Measurements from ENCODE around the gene DUSP2.

The DUSP2 gene, protein sequence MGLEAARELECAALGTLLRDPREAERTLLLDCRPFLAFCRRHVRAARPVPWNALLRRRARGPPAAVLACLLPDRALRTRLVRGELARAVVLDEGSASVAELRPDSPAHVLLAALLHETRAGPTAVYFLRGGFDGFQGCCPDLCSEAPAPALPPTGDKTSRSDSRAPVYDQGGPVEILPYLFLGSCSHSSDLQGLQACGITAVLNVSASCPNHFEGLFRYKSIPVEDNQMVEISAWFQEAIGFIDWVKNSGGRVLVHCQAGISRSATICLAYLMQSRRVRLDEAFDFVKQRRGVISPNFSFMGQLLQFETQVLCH

GRCh38 chr2:96145036-96145847, at the start of gene DUSP2:
Gene DUSP2, minus strand, starts transcription at chr2:96145440. Its CDS starts 86 bp downstream, at chr2:96145354.
- Histone ChIP-seq H3K9ac (ENCODE audit: low read depth, low read length) (peak within 1 kb of the TSS; percentile 75), H3K27ac (ENCODE audit: low read depth, low read length) (no peak within 1 kb of the TSS), H3K9me3 (ENCODE audit: control insufficient read depth, insufficient read depth, low read length) (no peaks in the 10 kb centered on the region), H3K4me3 (ENCODE audit: low read depth, low read length) (peak within 1 kb of the TSS; percentile 62), H3K27me3 (ENCODE audit: control insufficient read depth, insufficient read depth, low read length) (peaks cover 37% of the 10 kb centered on the region), H3K4me1 (ENCODE audit: control insufficient read depth, insufficient read depth, low read length) (peaks cover 31% of the 10 kb centered on the region), H3K36me3 (ENCODE audit: control insufficient read depth, insufficient read depth, low read length) (0 out of 2 replicates have a peak, but pooled peaks cover 3% of the 10 kb centered on the region)

DNA sequence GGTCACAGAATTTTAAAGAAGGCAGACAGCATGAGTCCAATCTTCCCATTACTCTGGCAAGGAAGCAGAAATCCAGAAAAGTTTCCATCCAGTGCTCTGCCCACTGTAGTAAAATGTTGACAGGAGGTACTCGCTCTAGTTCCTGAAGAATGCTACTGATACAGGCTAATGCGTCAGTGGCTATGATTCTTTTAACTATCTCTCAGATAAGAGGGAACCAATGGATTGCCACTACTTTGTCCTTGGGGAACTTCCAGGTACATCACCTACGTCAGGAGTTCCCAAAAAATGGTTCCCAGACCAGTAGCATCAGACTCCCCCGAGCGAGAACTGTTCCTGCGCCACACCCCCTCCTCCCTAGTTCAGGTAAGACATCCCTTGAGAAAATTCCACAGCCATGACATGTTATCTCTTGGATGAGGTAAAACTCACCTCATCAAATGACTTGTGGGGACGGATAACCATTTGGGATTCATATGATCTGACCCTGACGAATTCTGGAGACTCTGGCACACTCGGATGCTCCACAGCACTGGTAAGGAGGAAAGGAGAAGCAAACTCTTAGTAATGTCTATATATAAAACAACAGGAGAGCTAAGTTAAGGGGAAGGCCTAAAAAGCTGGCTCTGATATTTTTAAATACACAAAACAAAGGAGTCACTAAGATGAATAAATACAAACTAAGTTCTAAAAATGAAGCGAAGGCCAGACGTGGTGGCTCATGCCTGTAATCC, 46.9 kb upstream of the DUSP2 start:
- no peaks in the 10 kb centered on the region for H3K4me1 ChIP-seq (ENCODE audit: control insufficient read depth, insufficient read depth, low read length)
- H3K36me3 ChIP-seq (ENCODE audit: control insufficient read depth, insufficient read depth, low read length), result peaks cover 78% of the 10 kb centered on the region
- H3K4me3 ChIP-seq (ENCODE audit: low read depth, low read length), result no peak overlapping the region

GRCh38 chr2:96188821-96189526, 43.7 kb upstream of the DUSP2 start:
- H3K27me3 ChIP-seq (ENCODE audit: control insufficient read depth, insufficient read depth, low read length), result no peaks in the 10 kb centered on the region
- no peak overlapping the region for H3K4me3 ChIP-seq (ENCODE audit: low read depth, low read length)
- no peaks in the 10 kb centered on the region for H3K9me3 ChIP-seq (ENCODE audit: control insufficient read depth, insufficient read depth, low read length)
- peaks cover 92% of the 10 kb centered on the region for H3K36me3 ChIP-seq (ENCODE audit: control insufficient read depth, insufficient read depth, low read length)
- H3K4me1 ChIP-seq (ENCODE audit: control insufficient read depth, insufficient read depth, low read length), result no peaks in the 10 kb centered on the region
- no peak overlapping the region for H3K9ac ChIP-seq (ENCODE audit: low read depth, low read length)
- no peak overlapping the region for H3K27ac ChIP-seq (ENCODE audit: low read depth, low read length)

More for the DNA sequence above, 46.9 kb upstream of the DUSP2 start:
- no peak overlapping the region for H3K9ac ChIP-seq (ENCODE audit: low read depth, low read length)
- H3K27ac ChIP-seq (ENCODE audit: low read depth, low read length), result no peak overlapping the region
- H3K9me3 ChIP-seq (ENCODE audit: control insufficient read depth, insufficient read depth, low read length), result no peaks in the 10 kb centered on the region
- no peaks in the 10 kb centered on the region for H3K27me3 ChIP-seq (ENCODE audit: control insufficient read depth, insufficient read depth, low read length)

GRCh38 chr2:96186562-96186961, 41.3 kb upstream of the DUSP2 start:
- Histone ChIP-seq H3K27ac (ENCODE audit: low read depth, low read length) (no peak overlapping the region), H3K36me3 (ENCODE audit: control insufficient read depth, insufficient read depth, low read length) (peaks cover 70% of the 10 kb centered on the region), H3K9ac (ENCODE audit: low read depth, low read length) (no peak overlapping the region), H3K9me3 (ENCODE audit: control insufficient read depth, insufficient read depth, low read length) (no peaks in the 10 kb centered on the region), H3K4me1 (ENCODE audit: control insufficient read depth, insufficient read depth, low read length) (no peaks in the 10 kb centered on the region), H3K27me3 (ENCODE audit: control insufficient read depth, insufficient read depth, low read length) (no peaks in the 10 kb centered on the region), H3K4me3 (ENCODE audit: low read depth, low read length) (no peak overlapping the region)

DNA sequence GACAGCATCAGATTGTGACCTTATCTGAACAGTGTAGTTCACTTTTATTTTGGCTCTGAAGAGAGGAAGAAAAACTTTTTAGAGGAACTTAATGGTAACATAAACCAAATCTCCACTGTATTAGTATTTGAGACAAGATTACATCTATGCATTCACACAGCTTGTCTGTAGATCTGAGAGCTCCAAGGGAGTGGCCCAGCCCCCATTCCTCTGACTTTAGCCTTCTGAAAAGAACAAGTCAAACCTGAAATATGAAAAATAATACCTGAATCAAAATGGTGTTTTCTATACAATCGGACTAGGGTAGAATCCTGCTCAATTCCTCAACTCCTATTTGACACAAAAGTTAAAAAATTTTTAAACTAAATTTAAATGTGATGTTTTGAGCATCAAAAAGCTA, 40.3 kb upstream of the DUSP2 start:
- Histone ChIP-seq H3K4me3 (ENCODE audit: low read depth, low read length) (no peak overlapping the region), H3K27ac (ENCODE audit: low read depth, low read length) (no peak overlapping the region), H3K36me3 (ENCODE audit: control insufficient read depth, insufficient read depth, low read length) (peaks cover 59% of the 10 kb centered on the region)

GRCh38 chr2:96184989-96185388, 39.7 kb upstream of the DUSP2 start:
- peaks cover 54% of the 10 kb centered on the region for H3K36me3 ChIP-seq (ENCODE audit: control insufficient read depth, insufficient read depth, low read length)
- no peak overlapping the region for H3K9ac ChIP-seq (ENCODE audit: low read depth, low read length)
- H3K4me3 ChIP-seq (ENCODE audit: low read depth, low read length), result no peak overlapping the region

More for the DNA sequence above, 40.3 kb upstream of the DUSP2 start:
- H3K27me3 ChIP-seq (ENCODE audit: control insufficient read depth, insufficient read depth, low read length), result no peaks in the 10 kb centered on the region
- no peaks in the 10 kb centered on the region for H3K4me1 ChIP-seq (ENCODE audit: control insufficient read depth, insufficient read depth, low read length)
- H3K9ac ChIP-seq (ENCODE audit: low read depth, low read length), result no peak overlapping the region
- no peaks in the 10 kb centered on the region for H3K9me3 ChIP-seq (ENCODE audit: control insufficient read depth, insufficient read depth, low read length)

GRCh38 chr2:96184188-96184587, 38.9 kb upstream of the DUSP2 start:
- no peak overlapping the region for H3K27ac ChIP-seq (ENCODE audit: low read depth, low read length)

More at GRCh38 chr2:96184989-96185388, 39.7 kb upstream of the DUSP2 start:
- H3K27me3 ChIP-seq (ENCODE audit: control insufficient read depth, insufficient read depth, low read length), result no peaks in the 10 kb centered on the region
- H3K27ac ChIP-seq (ENCODE audit: low read depth, low read length), result no peak overlapping the region
- H3K4me1 ChIP-seq (ENCODE audit: control insufficient read depth, insufficient read depth, low read length), result no peaks in the 10 kb centered on the region
- H3K9me3 ChIP-seq (ENCODE audit: control insufficient read depth, insufficient read depth, low read length), result no peaks in the 10 kb centered on the region

GRCh38 chr2:96181529-96181928, 36.3 kb upstream of the DUSP2 start:
- H3K4me3 ChIP-seq (ENCODE audit: low read depth, low read length), result no peak overlapping the region
- no peaks in the 10 kb centered on the region for H3K9me3 ChIP-seq (ENCODE audit: control insufficient read depth, insufficient read depth, low read length)
- H3K9ac ChIP-seq (ENCODE audit: low read depth, low read length), result no peak overlapping the region

More at GRCh38 chr2:96184188-96184587, 38.9 kb upstream of the DUSP2 start:
- Histone ChIP-seq H3K9ac (ENCODE audit: low read depth, low read length) (no peak overlapping the region), H3K4me3 (ENCODE audit: low read depth, low read length) (no peak overlapping the region), H3K36me3 (ENCODE audit: control insufficient read depth, insufficient read depth, low read length) (peaks cover 46% of the 10 kb centered on the region), H3K4me1 (ENCODE audit: control insufficient read depth, insufficient read depth, low read length) (no peaks in the 10 kb centered on the region), H3K9me3 (ENCODE audit: control insufficient read depth, insufficient read depth, low read length) (no peaks in the 10 kb centered on the region), H3K27me3 (ENCODE audit: control insufficient read depth, insufficient read depth, low read length) (no peaks in the 10 kb centered on the region)

GRCh38 chr2:96180521-96180920, 35.3 kb upstream of the DUSP2 start:
- no peaks in the 10 kb centered on the region for H3K9me3 ChIP-seq (ENCODE audit: control insufficient read depth, insufficient read depth, low read length)
- peaks cover 17% of the 10 kb centered on the region for H3K36me3 ChIP-seq (ENCODE audit: control insufficient read depth, insufficient read depth, low read length)
- no peak overlapping the region for H3K4me3 ChIP-seq (ENCODE audit: low read depth, low read length)
- no peaks in the 10 kb centered on the region for H3K27me3 ChIP-seq (ENCODE audit: control insufficient read depth, insufficient read depth, low read length)
- no peaks in the 10 kb centered on the region for H3K4me1 ChIP-seq (ENCODE audit: control insufficient read depth, insufficient read depth, low read length)
- H3K27ac ChIP-seq (ENCODE audit: low read depth, low read length), result no peak overlapping the region
- no peak overlapping the region for H3K9ac ChIP-seq (ENCODE audit: low read depth, low read length)

More at GRCh38 chr2:96181529-96181928, 36.3 kb upstream of the DUSP2 start:
- H3K36me3 ChIP-seq (ENCODE audit: control insufficient read depth, insufficient read depth, low read length), result peaks cover 27% of the 10 kb centered on the region
- no peaks in the 10 kb centered on the region for H3K27me3 ChIP-seq (ENCODE audit: control insufficient read depth, insufficient read depth, low read length)
- H3K27ac ChIP-seq (ENCODE audit: low read depth, low read length), result no peak overlapping the region
- no peaks in the 10 kb centered on the region for H3K4me1 ChIP-seq (ENCODE audit: control insufficient read depth, insufficient read depth, low read length)

DNA sequence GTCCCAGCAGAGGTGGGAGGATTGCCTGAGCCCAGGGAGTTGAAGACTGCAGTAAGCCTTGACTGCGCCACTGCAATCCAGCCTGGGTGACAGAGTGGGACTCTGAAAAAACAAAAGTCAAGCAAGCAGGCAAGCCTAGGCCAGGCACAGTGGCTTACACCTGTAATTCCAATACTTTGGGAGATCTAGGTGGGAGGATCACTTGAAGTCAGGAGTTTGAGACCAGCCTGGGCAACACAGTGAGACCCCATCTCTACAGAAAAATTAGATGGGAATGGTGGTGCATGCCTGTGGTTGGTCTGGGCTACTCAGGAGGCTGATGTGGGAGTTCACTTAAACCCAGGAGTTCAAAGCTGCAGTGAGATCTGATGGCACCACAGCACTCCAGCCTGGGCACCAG, 34.8 kb upstream of the DUSP2 start:
- peaks cover 12% of the 10 kb centered on the region for H3K36me3 ChIP-seq (ENCODE audit: control insufficient read depth, insufficient read depth, low read length)
- no peaks in the 10 kb centered on the region for H3K27me3 ChIP-seq (ENCODE audit: control insufficient read depth, insufficient read depth, low read length)
- no peak overlapping the region for H3K9ac ChIP-seq (ENCODE audit: low read depth, low read length)
- no peak overlapping the region for H3K4me3 ChIP-seq (ENCODE audit: low read depth, low read length)
- no peak overlapping the region for H3K27ac ChIP-seq (ENCODE audit: low read depth, low read length)
- H3K9me3 ChIP-seq (ENCODE audit: control insufficient read depth, insufficient read depth, low read length), result no peaks in the 10 kb centered on the region
- H3K4me1 ChIP-seq (ENCODE audit: control insufficient read depth, insufficient read depth, low read length), result no peaks in the 10 kb centered on the region
